A549 treated with RU486 at 1 μM for 4 hours (cell line): ENCODE results near the gene BRSK2. TPM values are rescaled to one million over a fixed set of nuclear protein-coding genes. Genes with fewer than 3 reads are reported as not detected.

Experiments
- total RNA-seq: library from RNA; stranded (reverse); fragments of 200-300 nt; extraction: Qiagen RNA extraction; gene quantifications from 5 replicates; pipeline ENCODE4 v1.2.3, GENCODE V29; 2022; ENCODE audit warnings: low read depth

BRSK2 gene
- 5.1 to 8.3 TPM (median 6.4 TPM) in 5 replicates for total RNA-seq

GRCh38 chr11:1389932-1390568 lies at the start of gene BRSK2:
Gene BRSK2, plus strand, starts transcription at chr11:1389934. Its CDS starts 351 bp downstream, at chr11:1390285.

DNA sequence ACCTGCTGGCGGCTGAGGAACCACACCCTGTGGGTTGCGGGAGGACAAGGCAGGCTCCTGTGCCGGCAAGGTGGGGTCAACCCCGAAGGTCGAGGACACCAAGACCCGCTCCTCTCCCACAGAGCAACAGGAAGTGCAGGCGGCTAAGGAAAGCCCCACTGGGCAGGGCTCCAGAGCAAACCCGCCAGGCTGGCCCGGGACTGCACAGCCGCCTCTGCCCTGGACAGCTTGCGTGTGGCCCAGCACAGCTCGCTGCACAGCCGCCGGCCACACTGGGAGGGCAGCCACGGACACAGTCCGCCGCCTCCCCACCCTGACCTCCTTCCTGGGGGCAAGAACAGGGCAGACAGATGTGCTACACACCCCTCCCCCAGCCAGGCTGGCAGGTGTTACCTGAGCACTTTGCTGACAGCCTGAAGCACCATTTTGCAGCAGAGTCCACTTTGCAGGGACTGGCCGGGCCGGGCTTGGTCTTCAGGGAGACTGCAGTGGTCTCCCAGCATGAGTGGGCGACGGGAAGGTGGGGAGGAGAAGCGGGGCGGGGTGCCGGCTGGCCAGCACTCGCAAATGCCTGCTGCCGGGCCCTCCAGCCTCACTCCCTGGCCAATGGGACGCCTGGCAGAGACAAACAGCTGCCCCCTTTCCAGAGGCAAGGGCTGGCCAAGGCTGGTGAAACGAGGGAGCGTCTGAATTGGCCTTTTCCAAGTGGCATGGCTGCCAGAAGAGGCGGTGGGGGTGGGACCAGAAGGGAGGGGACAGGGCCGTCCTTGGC lies 96.5 kb downstream of the BRSK2 start, which contains the start of gene MOB2:
MOB2 (minus strand) TSS at position 726 of the 772 bp plus-strand sequence; CDS start at position 503, 223 bp downstream.

Other genes with a start within 250 kb of the BRSK2 start
- 1.9 to 4.0 TPM (median 3.4 TPM) in 5 replicates for gene MUC5AC, start 232.0 kb upstream of the BRSK2 start, total RNA-seq
- 1.8 to 7.7 TPM (median 2.5 TPM) in 5 replicates for gene MUC5B, start 166.9 kb upstream of the BRSK2 start, total RNA-seq
- 35.7 to 52.5 TPM (median 51.3 TPM) in 5 replicates for gene TOLLIP, start 80.3 kb upstream of the BRSK2 start, total RNA-seq
- gene MOB2, start 96.8 kb downstream of the BRSK2 start, total RNA-seq: 33.6 to 47.2 TPM (median 39.7 TPM) in 5 replicates
- gene DUSP8, start 182.3 kb downstream of the BRSK2 start, total RNA-seq: 1.3 to 2.5 TPM (median 1.7 TPM) in 5 replicates
- gene KRTAP5-1, start 195.3 kb downstream of the BRSK2 start, total RNA-seq: not detected in 5 replicates
- gene KRTAP5-2, start 208.4 kb downstream of the BRSK2 start, total RNA-seq: not detected in 5 replicates
- gene KRTAP5-3, start 218.5 kb downstream of the BRSK2 start, total RNA-seq: not detected in 5 replicates
- not detected in 5 replicates for gene KRTAP5-4, start 232.2 kb downstream of the BRSK2 start, total RNA-seq
- gene KRTAP5-5, start 239.8 kb downstream of the BRSK2 start, total RNA-seq: not detected in 5 replicates